ENCODE data around the gene FAM53B.
A peak's percentile ranks its signal among the peaks of the same experiment; 100 is the strongest.

The FAM53B gene

GRCh38 chr10:124660404-124661125 lies 83.6 kb downstream of the FAM53B start:
- no peak for DNase-seq

GRCh38 chr10:124659380-124659779 lies 84.8 kb downstream of the FAM53B start:
- DNase-seq, result no peak

GRCh38 chr10:124658591-124659242 lies 85.5 kb downstream of the FAM53B start:
- DNase-seq, result no peak

- peak; percentile 27 for DNase-seq
Observed at GRCh38 chr10:124657806-124658205, 86.4 kb downstream of the FAM53B start.

GRCh38 chr10:124656541-124656940 lies 87.6 kb downstream of the FAM53B start:
- DNase-seq, result no peak

GRCh38 chr10:124656113-124656490 lies 88.1 kb downstream of the FAM53B start:
- no peak for DNase-seq

- no peak for DNase-seq
Observed at GRCh38 chr10:124655191-124656112, 88.7 kb downstream of the FAM53B start.

- no peak for DNase-seq
Observed at GRCh38 chr10:124654686-124655085, 89.5 kb downstream of the FAM53B start.

- no peak for DNase-seq
Observed at GRCh38 chr10:124653811-124654651, 90.1 kb downstream of the FAM53B start.

- no peak for DNase-seq
Observed at GRCh38 chr10:124653311-124653710, 90.9 kb downstream of the FAM53B start.

GRCh38 chr10:124652701-124653100 lies 91.5 kb downstream of the FAM53B start:
- no peak for DNase-seq

GRCh38 chr10:124652200-124652599 lies 92.0 kb downstream of the FAM53B start:
- no peak for DNase-seq

GRCh38 chr10:124651402-124651891 lies 92.7 kb downstream of the FAM53B start:
- no peak for DNase-seq

- DNase-seq, result peak; percentile 67
Observed at GRCh38 chr10:124650820-124651401, 93.3 kb downstream of the FAM53B start.

GRCh38 chr10:124650263-124650662 lies 93.9 kb downstream of the FAM53B start:
- no peak for DNase-seq

- no peak for DNase-seq
Observed at GRCh38 chr10:124649214-124649613, 95.0 kb downstream of the FAM53B start.

GRCh38 chr10:124648738-124649137 lies 95.4 kb downstream of the FAM53B start:
- DNase-seq, result peak; percentile 51

- no peak for DNase-seq
Observed at GRCh38 chr10:124648131-124648475, 96.1 kb downstream of the FAM53B start.

GRCh38 chr10:124647421-124648130 lies 96.6 kb downstream of the FAM53B start:
- peak; percentile 54 for DNase-seq

GRCh38 chr10:124646483-124647352 lies 97.5 kb downstream of the FAM53B start:
- DNase-seq, result no peak

All from effector CD4-positive, alpha-beta T cell (primary cell).